ENCODE data around the gene REEP3.

GRCh38 chr10:63630085-63630930 is 109.1 kb downstream of the REEP3 start:
- TF ChIP-seq CTCF (IDR thresholded peaks at IDR 0.05) (no peak), EZH2 (IDR thresholded peaks at IDR 0.05; ENCODE audit: borderline replicate concordance, insufficient read depth, low read depth, low read length, poor library complexity, severe bottlenecking) (no peak)

Measured in B cell (primary cell).